Activated CD4-positive, CD25-positive, alpha-beta regulatory T cell treated with anti-CD3 and anti-CD28 coated beads, Interleukin-2, amount 50 U/mL, for 16 hours (primary cell): ENCODE measurements around the gene FAM187B.
A peak's percentile ranks its signal among the peaks of the same experiment; 100 is the strongest.

Experiments used
- DNase-seq: peaks from one replicate; pipeline ENCODE4 v3.0.0-alpha.2; 2020; ENCODE audit warnings: low read depth, low spot score

The FAM187B gene

GRCh38 chr19:35228177-35228930, at the start of gene FAM187B:
FAM187B (minus strand) TSS chr19:35228739; CDS start chr19:35228680, 59 bp downstream.
- DNase-seq, result no peak

GRCh38 chr19:35276706-35277281, 48.3 kb upstream of the FAM187B start:
- no peak for DNase-seq

- no peak for DNase-seq
Observed at GRCh38 chr19:35274323-35274722, 45.8 kb upstream of the FAM187B start.

GRCh38 chr19:35273686-35274259, 45.2 kb upstream of the FAM187B start:
- no peak for DNase-seq

GRCh38 chr19:35272954-35273649, 44.6 kb upstream of the FAM187B start:
- DNase-seq, result no peak

GRCh38 chr19:35272122-35272719, 43.7 kb upstream of the FAM187B start:
- no peak for DNase-seq

- DNase-seq, result no peak
Observed at GRCh38 chr19:35271546-35271945, 43.0 kb upstream of the FAM187B start.

- DNase-seq, result no peak
Observed at GRCh38 chr19:35270381-35270811, 41.9 kb upstream of the FAM187B start.

- peak; percentile 60 for DNase-seq
Observed at GRCh38 chr19:35269438-35270117, 41.0 kb upstream of the FAM187B start.

GRCh38 chr19:35268536-35269437, 40.2 kb upstream of the FAM187B start, which contains the start of gene USF2:
USF2 (plus strand) TSS chr19:35268962; CDS start chr19:35269102, 140 bp downstream.
- DNase-seq, result no peak

GRCh38 chr19:35267818-35268535, 39.4 kb upstream of the FAM187B start:
- peak; percentile 33 for DNase-seq

GRCh38 chr19:35267353-35267817, 38.8 kb upstream of the FAM187B start:
- no peak for DNase-seq

GRCh38 chr19:35266520-35267352, 38.2 kb upstream of the FAM187B start:
- no peak for DNase-seq

GRCh38 chr19:35265900-35266519, 37.5 kb upstream of the FAM187B start:
- no peak for DNase-seq

GRCh38 chr19:35265126-35265899, 36.8 kb upstream of the FAM187B start:
- no peak for DNase-seq

GRCh38 chr19:35264268-35265125, 36.0 kb upstream of the FAM187B start:
- no peak for DNase-seq
